ENCODE measurements around the gene LAS1L. TPM values are rescaled to one million over a fixed set of nuclear protein-coding genes. Genes with fewer than 3 reads are reported as not detected.

The LAS1L gene
- total RNA-seq (2014; rRNA removed; shearing (Covaris generic)), result 15.9 and 21.3 TPM in 2 replicates
- polyA plus RNA-seq (2016; fragmentation: Nextera tagmentation; extraction: Ambion mirVana), result 23.5 and 25.0 TPM in 2 replicates

GRCh38 chrX:65534450-65535292 lies at the start of gene LAS1L:
TSS of gene LAS1L (minus strand) at chrX:65534787. CDS start at chrX:65534715, 72 bp downstream.
- no peaks in the 10 kb centered on the region for H3K9me2 ChIP-seq (ENCODE audit: insufficient read depth)
- peak within 1 kb of the TSS; percentile 65 for H3K27ac ChIP-seq
- H3F3A ChIP-seq (ENCODE audit: insufficient read depth), result no peaks in the 10 kb centered on the region
- H2AFZ ChIP-seq, result peak within 1 kb of the TSS; percentile 100
- no peaks in the 10 kb centered on the region for H4K20me1 ChIP-seq (ENCODE audit: insufficient read depth)
- TF ChIP-seq EZH2phosphoT487 (IDR thresholded peaks at IDR 0.05; ENCODE audit: insufficient read depth, low read depth), result no peak
- no peak for TF ChIP-seq EZH2 (IDR thresholded peaks at IDR 0.05; ENCODE audit: insufficient read depth, poor library complexity, severe bottlenecking)
- H3K4me2 ChIP-seq (ENCODE audit: unreplicated experiment), result peak within 1 kb of the TSS; percentile 88
- no peaks in the 10 kb centered on the region; the same call in 1 of the 2 replicates for H3K4me1 ChIP-seq (ENCODE audit: insufficient read depth)
- 3% methylated on average over 41 to 48 of the region's 50 CpGs for WGBS, 2 experiments (ENCODE audit: low coverage in 1 of 2, low lambda C conversion rate in 2 of 2, missing lambda C conversion rate in 2 of 2)
- H3K9me3 ChIP-seq (ENCODE audit: low read depth), result no peaks in the 10 kb centered on the region
- peaks cover 30% of the 10 kb centered on the region for H3K79me2 ChIP-seq (ENCODE audit: insufficient read depth)
- no peaks in the 10 kb centered on the region for H3K27me3 ChIP-seq (replicated peaks; ENCODE audit: insufficient read depth)
- in situ Hi-C loops (cut with MboI), result no loop called here
- DNase-seq, result peak; percentile 94
- peak within 1 kb of the TSS; percentile 89 for H3K9ac ChIP-seq
- H3K4me3 ChIP-seq, result peak within 1 kb of the TSS; percentile 83
- no peaks in the 10 kb centered on the region for H3K36me3 ChIP-seq (ENCODE audit: low read depth)

DNA sequence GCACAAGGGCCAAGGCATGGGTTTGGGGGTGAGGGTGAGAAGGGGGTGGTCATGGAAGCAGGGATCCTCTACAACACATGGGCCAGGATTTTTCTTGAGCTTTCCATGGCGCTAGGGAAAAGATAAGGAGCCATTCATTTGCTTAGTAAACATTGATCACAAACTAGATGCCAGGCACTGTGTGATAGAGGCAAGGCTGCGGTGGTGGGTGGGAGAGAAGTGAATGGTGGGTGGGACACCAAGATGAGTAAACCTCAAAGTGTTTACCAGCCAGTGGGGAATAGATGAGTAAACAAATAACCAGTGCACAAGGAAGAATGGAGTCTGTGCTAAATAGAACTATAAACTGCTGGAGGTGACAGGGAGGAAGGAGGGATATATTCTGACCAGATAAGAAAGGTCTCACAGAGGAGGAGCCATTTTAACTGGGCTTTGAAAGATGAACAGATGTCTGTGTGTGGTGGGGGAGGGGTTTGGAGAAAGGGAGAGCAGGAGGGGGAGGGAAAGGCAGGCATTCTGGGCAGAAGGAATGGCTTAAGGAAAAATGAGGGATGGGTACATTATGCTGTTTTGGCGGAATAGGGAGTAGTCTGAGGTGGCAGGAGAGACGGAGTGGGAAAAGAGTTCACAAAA lies 48.0 kb upstream of the LAS1L start:
- no peaks in the 10 kb centered on the region for H4K20me1 ChIP-seq (ENCODE audit: insufficient read depth)
- DNase-seq, result no peak
- H3K9me2 ChIP-seq (ENCODE audit: insufficient read depth), result no peaks in the 10 kb centered on the region
- TF ChIP-seq EZH2phosphoT487 (IDR thresholded peaks at IDR 0.05; ENCODE audit: insufficient read depth, low read depth) (no peak), EZH2 (IDR thresholded peaks at IDR 0.05; ENCODE audit: insufficient read depth, poor library complexity, severe bottlenecking) (no peak)
- in situ Hi-C loops (cut with MboI), result loop anchor here (10.0 kb wide), 1 partner anchor 402 kb away; no protein-coding TSS in a partner anchor
- H3K4me2 ChIP-seq (ENCODE audit: unreplicated experiment), result no peak overlapping the region
- H3K79me2 ChIP-seq (ENCODE audit: insufficient read depth), result no peaks in the 10 kb centered on the region
- H3K36me3 ChIP-seq (ENCODE audit: low read depth), result no peaks in the 10 kb centered on the region
- no peak overlapping the region for H3K9ac ChIP-seq
- peak overlapping the region; percentile 68; the same call in 1 of the 2 replicates for H2AFZ ChIP-seq
- H3K27me3 ChIP-seq (replicated peaks; ENCODE audit: insufficient read depth), result no peaks in the 10 kb centered on the region
- WGBS, 2 experiments (ENCODE audit: low coverage in 1 of 2, low lambda C conversion rate in 2 of 2, missing lambda C conversion rate in 2 of 2), result 67 to 78% methylated on average over 3 to 4 of the region's 4 CpGs
- H3K4me1 ChIP-seq (ENCODE audit: insufficient read depth), result no peaks in the 10 kb centered on the region
- H3K27ac ChIP-seq, result no peak overlapping the region
- H3K4me3 ChIP-seq, result no peak overlapping the region
- H3F3A ChIP-seq (ENCODE audit: insufficient read depth), result no peaks in the 10 kb centered on the region
- H3K9me3 ChIP-seq (ENCODE audit: low read depth), result no peaks in the 10 kb centered on the region

DNA sequence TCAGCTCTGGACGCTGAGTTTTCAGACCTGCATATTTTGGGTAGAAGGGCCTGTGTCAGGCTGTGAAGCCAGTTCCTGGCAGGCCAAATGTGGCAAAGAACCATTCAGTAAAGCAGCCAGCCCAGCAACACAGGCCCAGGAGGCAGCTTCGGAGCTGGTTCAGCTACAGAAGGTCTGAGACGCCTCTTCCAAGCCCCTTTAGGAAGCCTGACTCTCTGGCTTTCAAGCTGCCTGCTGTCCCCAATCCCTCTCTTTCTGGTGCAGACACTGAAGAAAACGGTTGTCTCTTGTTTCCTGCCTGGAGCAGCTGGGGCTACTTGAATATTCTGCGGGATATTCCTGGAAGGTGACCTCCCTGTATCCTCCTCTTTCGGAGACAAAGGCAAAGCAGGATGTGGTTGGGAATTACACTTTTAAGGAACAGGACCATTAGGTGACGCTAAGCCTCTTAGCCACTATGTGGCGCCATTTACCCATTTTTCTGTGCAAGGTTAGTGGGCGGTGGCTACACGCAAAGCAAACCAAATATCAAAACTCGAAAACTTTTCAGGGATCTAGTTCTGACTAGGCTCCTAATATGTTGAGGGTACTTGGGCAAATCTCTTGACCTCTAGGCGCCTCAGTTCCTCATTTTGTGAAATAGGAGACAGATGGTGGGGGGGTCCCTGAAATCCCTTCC lies 47.2 kb upstream of the LAS1L start:
- Histone ChIP-seq H3K79me2 (ENCODE audit: insufficient read depth) (no peaks in the 10 kb centered on the region), H3K4me3 (no peak overlapping the region), H2AFZ (peak overlapping the region; percentile 68; the same call in 1 of the 2 replicates), H3K4me2 (ENCODE audit: unreplicated experiment) (no peak overlapping the region), H3K9ac (no peak overlapping the region), H3K36me3 (ENCODE audit: low read depth) (no peaks in the 10 kb centered on the region), H3K27me3 (replicated peaks; ENCODE audit: insufficient read depth) (no peaks in the 10 kb centered on the region), H3K9me2 (ENCODE audit: insufficient read depth) (no peaks in the 10 kb centered on the region), H3K4me1 (ENCODE audit: insufficient read depth) (no peaks in the 10 kb centered on the region), H3K27ac (no peak overlapping the region), H4K20me1 (ENCODE audit: insufficient read depth) (no peaks in the 10 kb centered on the region), H3F3A (ENCODE audit: insufficient read depth) (no peaks in the 10 kb centered on the region), H3K9me3 (ENCODE audit: low read depth) (no peaks in the 10 kb centered on the region)
- DNase-seq, result peak; percentile 69
- TF ChIP-seq EZH2phosphoT487 (IDR thresholded peaks at IDR 0.05; ENCODE audit: insufficient read depth, low read depth) (no peak), EZH2 (IDR thresholded peaks at IDR 0.05; ENCODE audit: insufficient read depth, poor library complexity, severe bottlenecking) (no peak)
- in situ Hi-C loops (cut with MboI), result loop anchor here (10.0 kb wide), 1 partner anchor 403 kb away; no protein-coding TSS in a partner anchor
- WGBS, 2 experiments (ENCODE audit: low coverage in 1 of 2, low lambda C conversion rate in 2 of 2, missing lambda C conversion rate in 2 of 2), result 1 to 17% methylated on average over 9 to 12 of the region's 12 CpGs

DNA sequence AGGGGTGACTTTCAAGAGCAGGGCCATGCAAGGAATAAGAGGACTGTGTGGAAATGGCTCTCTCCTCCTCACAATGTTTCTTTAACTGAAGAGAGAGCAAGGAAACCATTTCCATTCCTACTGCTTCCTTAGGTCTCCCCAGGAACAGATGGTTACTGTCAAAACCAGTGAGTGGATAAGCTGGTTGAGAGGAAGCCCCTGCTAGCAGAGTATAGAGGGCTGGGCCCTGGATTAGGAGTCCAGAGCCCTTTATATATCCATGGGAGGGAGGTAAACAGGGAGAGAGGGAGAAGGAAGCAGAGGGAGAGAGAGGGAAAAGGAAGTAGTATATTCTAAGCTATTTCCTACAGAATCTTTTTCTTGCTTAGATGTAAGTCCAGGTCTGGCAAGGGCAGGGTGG lies 43.8 kb upstream of the LAS1L start:
- Histone ChIP-seq H3K4me3 (no peak overlapping the region), H3K4me2 (ENCODE audit: unreplicated experiment) (no peak overlapping the region), H3F3A (ENCODE audit: insufficient read depth) (no peaks in the 10 kb centered on the region), H3K36me3 (ENCODE audit: low read depth) (no peaks in the 10 kb centered on the region), H3K9ac (no peak overlapping the region), H3K9me2 (ENCODE audit: insufficient read depth) (no peaks in the 10 kb centered on the region), H3K4me1 (ENCODE audit: insufficient read depth) (no peaks in the 10 kb centered on the region), H3K27me3 (replicated peaks; ENCODE audit: insufficient read depth) (no peaks in the 10 kb centered on the region), H3K79me2 (ENCODE audit: insufficient read depth) (no peaks in the 10 kb centered on the region), H3K9me3 (ENCODE audit: low read depth) (no peaks in the 10 kb centered on the region), H4K20me1 (ENCODE audit: insufficient read depth) (no peaks in the 10 kb centered on the region), H2AFZ (no peak overlapping the region), H3K27ac (no peak overlapping the region)
- DNase-seq, result no peak
- in situ Hi-C loops (cut with MboI), result no loop called here
- no peak for TF ChIP-seq EZH2phosphoT487 (IDR thresholded peaks at IDR 0.05; ENCODE audit: insufficient read depth, low read depth)
- TF ChIP-seq EZH2 (IDR thresholded peaks at IDR 0.05; ENCODE audit: insufficient read depth, poor library complexity, severe bottlenecking), result no peak
